OCI-LY7 (cell line): ENCODE results near the gene TMOD3. TPM values are rescaled to one million over a fixed set of nuclear protein-coding genes. Genes with fewer than 3 reads are reported as not detected.

Experiments
- BruUV-seq: library from RNA; stranded (reverse); fragments of 400-500 nt; replicated peaks from 2 replicates; lab custom pipeline; 2021; lab: Mats Ljungman, UMichigan
- CTCF ChIA-PET: fragments of 300-600 bp; sonication (Branson Sonifier 250); formaldehyde crosslinking; loops from one replicate; lab custom pipeline; 2022; ENCODE audit warnings: antibody characterized with exemption; ENCODE audit not compliant: unreplicated experiment; lab: Charles Lee
- POLR2A ChIA-PET: fragments of 300-600 bp; sonication (Branson Sonifier 250); formaldehyde crosslinking; loops from one replicate; lab custom pipeline; 2022; ENCODE audit warnings: antibody characterized with exemption; lab: Charles Lee
- DNase-seq: peaks from one replicate; pipeline ENCODE4 v3.0.0-alpha.2; 2015; ENCODE audit warnings: low spot score
- H2AFZ ChIP-seq: fragments of 200-600 bp; sonication (generic), shearing (Covaris generic); 2 replicates; pipeline ENCODE4 v1.6.1; 2014; ENCODE audit warnings: mild to moderate bottlenecking, antibody characterized with exemption, low read length, moderate library complexity
- H3K27ac ChIP-seq: fragments of 200-600 bp; sonication (generic); 2 replicates; pipeline ENCODE4 v1.5.1; 2014; ENCODE audit warnings: mixed run types, low read depth, mild to moderate bottlenecking, moderate library complexity, low read length, inconsistent platforms; ENCODE audit not compliant: poor library complexity, severe bottlenecking
- H3K36me3 ChIP-seq: fragments of 200-600 bp; sonication (generic); 2 replicates; pipeline ENCODE4 v1.6.1; 2014; ENCODE audit warnings: mild to moderate bottlenecking, antibody characterized with exemption, low read length, moderate library complexity, mixed read lengths; ENCODE audit not compliant: insufficient read depth
- H3K4me1 ChIP-seq: fragments of 200-600 bp; sonication (generic); 2 replicates; pipeline ENCODE4 v1.5.1; 2014; ENCODE audit warnings: mild to moderate bottlenecking, low read length; ENCODE audit not compliant: insufficient read depth, poor library complexity, severe bottlenecking
- H3K4me2 ChIP-seq: fragments of 200-600 bp; sonication (generic); 2 replicates; pipeline ENCODE4 v1.6.1; 2014; ENCODE audit warnings: mild to moderate bottlenecking, low read length
- H3K4me3 ChIP-seq: fragments of 200-600 bp; sonication (generic); 2 replicates; pipeline ENCODE4 v1.5.1; 2014; ENCODE audit warnings: mild to moderate bottlenecking, low read depth, low read length; ENCODE audit not compliant: poor library complexity, severe bottlenecking
- H3K79me2 ChIP-seq: fragments of 200-600 bp; sonication (generic); 2 replicates; pipeline ENCODE4 v1.6.1; 2016; ENCODE audit warnings: low read depth, mild to moderate bottlenecking, low read length, moderate library complexity, mixed read lengths; ENCODE audit not compliant: insufficient read depth
- H3K9me2 ChIP-seq: fragments of 200-600 bp; sonication (generic); 2 replicates; pipeline ENCODE4 v1.6.1; 2016; ENCODE audit warnings: mild to moderate bottlenecking, low read length, mixed read lengths; ENCODE audit not compliant: insufficient read depth
- H3K9me3 ChIP-seq: fragments of 200-600 bp; sonication (generic); 2 replicates; pipeline ENCODE4 v1.6.1; 2014; ENCODE audit warnings: mild to moderate bottlenecking, mixed run types, low read length, mixed read lengths
- H4K20me1 ChIP-seq: fragments of 200-600 bp; sonication (generic); 2 replicates; pipeline ENCODE4 v1.6.1; 2014; ENCODE audit warnings: mild to moderate bottlenecking, antibody characterized with exemption, low read length, moderate library complexity, mixed read lengths; ENCODE audit not compliant: insufficient read depth
- EZH2phosphoT487 ChIP-seq: fragments of 200-600 bp; sonication (generic); IDR thresholded peaks from 2 replicates; pipeline ENCODE4 v1.6.1; 2018; ENCODE audit warnings: low read depth, borderline replicate concordance, mild to moderate bottlenecking, mixed run types, antibody characterized with exemption, low read length, moderate library complexity, mixed read lengths
- intact Hi-C: fragments of 100-400 bp; cut with micrococcal nuclease; formaldehyde crosslinking; loops from one replicate; pipeline ENCODE4 v1.10.0; 2022; ENCODE audit not compliant: unreplicated experiment
- total RNA-seq, 2 experiments: library from RNA; depleted of rRNA in 1 of 2; stranded (reverse); fragments of >200 nt in 1 of 2; shearing (Covaris generic) in 1 of 2; gene quantifications; 2 replicates each; pipeline ENCODE4 v1.2.3, GENCODE V29; 2014 to 2022
- TF ChIP-seq, protein P1 (sequence below): fragments of 200-600 bp; sonication (generic); conservative IDR thresholded peaks from 2 replicates; pipeline ENCODE4 v1.5.1; 2014; ENCODE audit warnings: mild to moderate bottlenecking, antibody characterized with exemption, low read length, moderate library complexity, mixed read lengths

The TMOD3 gene
- total RNA-seq, 2 experiments from 2014 or later: 17.4 to 30.5 TPM

DNA sequence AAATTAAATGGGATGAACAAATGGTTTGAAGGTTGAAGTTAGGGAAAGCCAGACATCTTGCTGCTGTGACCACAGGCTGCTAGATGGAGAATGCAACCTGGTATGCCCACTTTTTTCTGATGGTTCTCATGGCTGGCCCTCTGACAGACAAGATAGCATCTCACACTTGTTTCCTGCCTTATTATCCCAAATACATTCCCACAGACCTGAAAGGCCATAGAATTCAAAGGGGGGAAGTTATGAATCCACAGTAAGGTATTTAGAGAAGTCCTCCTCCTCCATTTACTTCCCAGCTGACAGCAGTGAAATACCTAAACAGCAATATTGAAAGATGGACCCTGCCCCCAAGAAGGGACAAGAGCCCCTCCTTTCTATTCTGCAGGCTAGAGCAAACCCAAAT lies 109.8 kb downstream of the TMOD3 start:
- intact Hi-C loops: no loop called here
- ChIA-PET CTCF (no interaction called here), POLR2A (no interaction called here)
- Histone ChIP-seq H3K27ac (no peak overlapping the region), H3K79me2 (no peaks in the 10 kb centered on the region), H3K36me3 (peaks cover 72% of the 10 kb centered on the region), H3K4me1 (peaks cover 25% of the 10 kb centered on the region), H4K20me1 (no peaks in the 10 kb centered on the region), H3K9me2 (no peaks in the 10 kb centered on the region), H2AFZ (no peak overlapping the region), H3K9me3 (no peaks in the 10 kb centered on the region), H3K4me2 (no peak overlapping the region), H3K4me3 (no peak overlapping the region)
- TF ChIP-seq, protein P1, sequence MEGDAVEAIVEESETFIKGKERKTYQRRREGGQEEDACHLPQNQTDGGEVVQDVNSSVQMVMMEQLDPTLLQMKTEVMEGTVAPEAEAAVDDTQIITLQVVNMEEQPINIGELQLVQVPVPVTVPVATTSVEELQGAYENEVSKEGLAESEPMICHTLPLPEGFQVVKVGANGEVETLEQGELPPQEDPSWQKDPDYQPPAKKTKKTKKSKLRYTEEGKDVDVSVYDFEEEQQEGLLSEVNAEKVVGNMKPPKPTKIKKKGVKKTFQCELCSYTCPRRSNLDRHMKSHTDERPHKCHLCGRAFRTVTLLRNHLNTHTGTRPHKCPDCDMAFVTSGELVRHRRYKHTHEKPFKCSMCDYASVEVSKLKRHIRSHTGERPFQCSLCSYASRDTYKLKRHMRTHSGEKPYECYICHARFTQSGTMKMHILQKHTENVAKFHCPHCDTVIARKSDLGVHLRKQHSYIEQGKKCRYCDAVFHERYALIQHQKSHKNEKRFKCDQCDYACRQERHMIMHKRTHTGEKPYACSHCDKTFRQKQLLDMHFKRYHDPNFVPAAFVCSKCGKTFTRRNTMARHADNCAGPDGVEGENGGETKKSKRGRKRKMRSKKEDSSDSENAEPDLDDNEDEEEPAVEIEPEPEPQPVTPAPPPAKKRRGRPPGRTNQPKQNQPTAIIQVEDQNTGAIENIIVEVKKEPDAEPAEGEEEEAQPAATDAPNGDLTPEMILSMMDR: no peak
- no peak for TF ChIP-seq EZH2phosphoT487
- BruUV-seq: no TSS peak
- no peak for DNase-seq

DNA sequence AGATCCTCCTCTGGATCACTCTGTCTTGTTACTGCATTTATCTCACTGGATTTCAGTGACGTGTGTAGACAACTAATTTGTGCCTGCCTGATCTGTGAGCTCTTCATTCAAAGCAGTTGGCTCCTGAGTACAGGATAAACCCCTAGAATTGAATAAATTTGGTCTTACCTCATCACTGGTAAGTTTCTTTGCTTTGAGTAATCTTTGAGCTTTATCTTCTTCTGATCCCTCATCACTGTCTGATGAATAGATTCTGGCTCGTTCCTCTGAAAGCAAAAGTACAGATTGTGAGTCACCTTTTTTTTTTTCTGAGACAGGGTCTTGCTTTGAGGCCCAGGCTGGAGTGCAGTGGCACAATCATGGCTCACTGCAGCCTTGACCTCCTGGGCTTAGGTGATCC lies 117.7 kb downstream of the TMOD3 start:
- Histone ChIP-seq H3K79me2 (no peaks in the 10 kb centered on the region), H3K36me3 (peaks cover 93% of the 10 kb centered on the region), H2AFZ (no peak overlapping the region), H3K4me2 (no peak overlapping the region), H3K4me1 (no peaks in the 10 kb centered on the region), H3K9me2 (no peaks in the 10 kb centered on the region), H3K27ac (no peak overlapping the region), H4K20me1 (no peaks in the 10 kb centered on the region), H3K9me3 (no peaks in the 10 kb centered on the region), H3K4me3 (no peak overlapping the region)
- TF ChIP-seq, protein P1: no peak
- DNase-seq: no peak
- ChIA-PET POLR2A (no interaction called here), CTCF (no interaction called here)
- intact Hi-C loops: no loop called here
- no TSS peak for BruUV-seq

GRCh38 chr15:51952805-51953204 lies 123.4 kb downstream of the TMOD3 start:
- TF ChIP-seq, protein P1: no peak
- TF ChIP-seq EZH2phosphoT487: no peak
- Histone ChIP-seq H3K36me3 (peaks cover 96% of the 10 kb centered on the region), H3K4me3 (no peak overlapping the region), H4K20me1 (no peaks in the 10 kb centered on the region), H3K4me1 (no peaks in the 10 kb centered on the region), H3K9me3 (no peaks in the 10 kb centered on the region), H3K79me2 (no peaks in the 10 kb centered on the region), H2AFZ (no peak overlapping the region), H3K4me2 (no peak overlapping the region), H3K27ac (no peak overlapping the region), H3K9me2 (no peaks in the 10 kb centered on the region)
- ChIA-PET CTCF (no interaction called here), POLR2A (no interaction called here)
- DNase-seq: no peak
- intact Hi-C loops: no loop called here
- BruUV-seq: no TSS peak
